ENCODE measurements around the gene RNF17.

- TF ChIP-seq CTCF (IDR thresholded peaks at IDR 0.05) (no peak), POLR2A (IDR thresholded peaks at IDR 0.05) (no peak)
Observed at GRCh38 chr13:24716446-24716845, 47.5 kb upstream of the RNF17 start.

Data from stomach (tissue), 4 donors.